HEK293 (cell line): ENCODE data around the gene MTOR.

Experiments
- BCL6B ChIP-seq: fragments of 450-650 bp; formaldehyde crosslinking; IDR thresholded peaks from 2 replicates; pipeline ENCODE4 v1.5.1; 2017; ENCODE audit warnings: missing biosample characterization, missing genetic modification characterization
- CTCF ChIP-seq: fragments of 450-650 bp; formaldehyde crosslinking; IDR thresholded peaks from 2 replicates; pipeline ENCODE4 v1.5.1; 2016; ENCODE audit warnings: missing biosample characterization, missing genetic modification characterization
- GLI2 ChIP-seq: fragments of 450-650 bp; formaldehyde crosslinking; IDR thresholded peaks from 2 replicates; pipeline ENCODE4; 2017; ENCODE audit warnings: missing biosample characterization, missing genetic modification characterization, low read depth, borderline replicate concordance
- GLI4 ChIP-seq: fragments of 450-650 bp; formaldehyde crosslinking; IDR thresholded peaks from 2 replicates; pipeline ENCODE4 v1.5.1; 2016; ENCODE audit warnings: missing biosample characterization, missing genetic modification characterization
- MYNN ChIP-seq: fragments of 450-650 bp; formaldehyde crosslinking; IDR thresholded peaks from 2 replicates; pipeline ENCODE4 v1.5.1; 2016; ENCODE audit warnings: missing biosample characterization, missing genetic modification characterization, borderline replicate concordance
- SALL2 ChIP-seq: fragments of 450-650 bp; formaldehyde crosslinking; IDR thresholded peaks from 2 replicates; pipeline ENCODE4 v1.5.0; 2017; ENCODE audit warnings: missing biosample characterization, mild to moderate bottlenecking, missing genetic modification characterization, borderline replicate concordance
- ZNF174 ChIP-seq: fragments of 450-650 bp; formaldehyde crosslinking; IDR thresholded peaks from 2 replicates; pipeline ENCODE4 v1.5.0; 2017; ENCODE audit warnings: missing biosample characterization, mild to moderate bottlenecking, missing genetic modification characterization
- ZNF280D ChIP-seq: fragments of 450-650 bp; formaldehyde crosslinking; IDR thresholded peaks from 2 replicates; pipeline ENCODE4 v1.5.1; 2016; ENCODE audit warnings: missing biosample characterization, missing genetic modification characterization
- ZNF354C ChIP-seq: fragments of 450-650 bp; formaldehyde crosslinking; IDR thresholded peaks from 2 replicates; pipeline ENCODE4 v1.5.1; 2016; ENCODE audit warnings: missing biosample characterization, missing genetic modification characterization, low read depth, borderline replicate concordance
- ZNF558 ChIP-seq: fragments of 450-650 bp; formaldehyde crosslinking; IDR thresholded peaks from 2 replicates; pipeline ENCODE4 v1.5.1; 2016; ENCODE audit warnings: missing biosample characterization, missing genetic modification characterization

GRCh38 chr1:11174261-11174942 is 87.9 kb downstream of the MTOR start:
- TF ChIP-seq ZNF354C (tag by site-specific recombination) (no peak), CTCF (no peak), ZNF280D (tag by site-specific recombination) (no peak), ZNF558 (tag by site-specific recombination) (no peak), SALL2 (tag by site-specific recombination) (no peak), GLI2 (tag by site-specific recombination) (no peak), ZNF174 (tag by site-specific recombination) (no peak), MYNN (no peak), BCL6B (no peak), GLI4 (tag by site-specific recombination) (no peak)
